HG02588 (cell line): Measurements from ENCODE around the gene BCO2.
"Not testable (repeated sequence)": the region's sequence is repeated elsewhere in the genome, so short reads cannot be mapped to it uniquely, and the experiment has no call there.

ENCODE experiments used
- ATAC-seq: cut with Tn5 transposase; IDR thresholded peaks from one replicate; pipeline ENCODE4 v1.9.1; 2021; ENCODE audit warnings: mild to moderate bottlenecking, moderate library complexity; ENCODE audit not compliant: unreplicated experiment

Gene BCO2

GRCh38 chr11:112174789-112175598 is at the start of gene BCO2:
Gene BCO2, plus strand, starts transcription at chr11:112175512. Its CDS starts 90 bp downstream, at chr11:112175602.
- ATAC-seq: no peak

GRCh38 chr11:112127056-112127455 is 48.3 kb upstream of the BCO2 start:
- ATAC-seq: no peak

GRCh38 chr11:112128483-112129121 is 46.7 kb upstream of the BCO2 start:
- no peak for ATAC-seq

- ATAC-seq: no peak
These were observed 45.7 kb upstream of the BCO2 start for GRCh38 chr11:112129656-112130055.

- ATAC-seq: no peak
These were observed 42.6 kb upstream of the BCO2 start for GRCh38 chr11:112132737-112133136.

GRCh38 chr11:112134473-112134872 is 40.8 kb upstream of the BCO2 start:
- no peak for ATAC-seq

GRCh38 chr11:112143597-112143996 is 31.7 kb upstream of the BCO2 start:
- no peak for ATAC-seq

GRCh38 chr11:112150517-112150916 is 24.8 kb upstream of the BCO2 start:
- no peak for ATAC-seq

GRCh38 chr11:112156153-112156955 is 19.0 kb upstream of the BCO2 start:
- ATAC-seq: no peak

GRCh38 chr11:112156956-112157766 is 18.2 kb upstream of the BCO2 start:
- no peak for ATAC-seq

- ATAC-seq: no peak
These were observed 15.9 kb upstream of the BCO2 start for GRCh38 chr11:112159098-112160065.

GRCh38 chr11:112160091-112160848 is 15.0 kb upstream of the BCO2 start:
- ATAC-seq: no peak

GRCh38 chr11:112161012-112161411 is 14.3 kb upstream of the BCO2 start:
- ATAC-seq: no peak

GRCh38 chr11:112162200-112162599 is 13.1 kb upstream of the BCO2 start:
- ATAC-seq: not testable (repeated sequence)

GRCh38 chr11:112162761-112163546 is 12.4 kb upstream of the BCO2 start:
- ATAC-seq: no peak

- ATAC-seq: no peak
These were observed 11.2 kb upstream of the BCO2 start, which contains the start of gene IL18 for GRCh38 chr11:112163875-112164685. Gene IL18, minus strand, starts transcription at chr11:112164094. Its CDS starts 9,041 bp downstream, at chr11:112155053.

GRCh38 chr11:112165049-112165448 is 10.3 kb upstream of the BCO2 start:
- no peak for ATAC-seq
